Heart right ventricle (tissue), 16 donors: ENCODE results near the gene FAM98C. TPM values are rescaled to one million over a fixed set of nuclear protein-coding genes. Genes with fewer than 3 reads are reported as not detected.
"Not testable (repeated sequence)": the region's sequence is repeated elsewhere in the genome, so short reads cannot be mapped to it uniquely, and the experiment has no call there.

Experiments used
- ATAC-seq, 8 donors: fragments of 200-7000 bp; cut with Tn5 transposase; one replicate each; pipeline ENCODE4 v1.9.1; 2020; ENCODE audit warnings: mild to moderate bottlenecking in 8 of 8, moderate library complexity in 8 of 8, moderate number of reproducible peaks in 1 of 8
- DNase-seq, 2 donors: peaks; one replicate each; pipeline ENCODE4 v3.0.0-alpha.2; 2020
- H3K27ac ChIP-seq, 10 donors: fragments of 200-600 bp; sonication (generic) in 2 of 10; one replicate each; pipeline versions ENCODE4 v1.5.0 to v1.8.0; 2020 to 2022; ENCODE audit warnings: mild to moderate bottlenecking in 3 of 10
- H3K27me3 ChIP-seq, 7 donors: fragments of 200-600 bp; one replicate each; pipeline ENCODE4 v1.8.0; 2021 to 2022; ENCODE audit warnings: mild to moderate bottlenecking in 2 of 7
- H3K36me3 ChIP-seq, 9 donors: fragments of 200-600 bp; sonication (generic) in 1 of 9; one replicate each; pipeline versions ENCODE4 v1.5.0 to v1.8.0; 2020 to 2022; ENCODE audit warnings: mild to moderate bottlenecking in 2 of 9
- H3K4me1 ChIP-seq, 9 donors: fragments of 200-600 bp; sonication (generic) in 1 of 9; one replicate each; pipeline versions ENCODE4 v1.5.0 to v1.8.0; 2020 to 2022; ENCODE audit warnings: mild to moderate bottlenecking in 4 of 9
- H3K4me3 ChIP-seq, 10 donors: fragments of 200-600 bp; sonication (generic) in 2 of 10; one replicate each; pipeline versions ENCODE4 v1.5.0 to v1.8.0; 2020 to 2022; ENCODE audit warnings: mild to moderate bottlenecking in 7 of 10, moderate library complexity in 2 of 10
- H3K9me3 ChIP-seq, 11 donors: fragments of 200-600 bp in 10 of 11; sonication (generic) in 2 of 11; one replicate each; pipeline versions ENCODE4 v1.5.0 to v1.8.0; 2013 to 2022; ENCODE audit warnings: mild to moderate bottlenecking in 2 of 11, control low read depth in 1 of 11, moderate library complexity in 1 of 11
- WGBS, 2 donors: extraction: QIAGEN DNeasy Blood & Tissue Kit; methylation state at CpG; one replicate each; pipeline ENCODE4 v1.1.7; 2013; ENCODE audit warnings: inconsistent platforms in 1 of 2; 5-methylcytosine and 5-hydroxymethylcytosine counted together
- intact Hi-C, 10 donors: fragments of 100-400 bp; cut with DNase I; formaldehyde crosslinking; loops; one replicate each; pipeline versions ENCODE4 v1.11.1 to v1.14.2; 2022
- polyA plus RNA-seq, 2 donors: library from polyadenylated mRNA; stranded (reverse); fragments of 200-250 nt; gene quantifications; one replicate each; pipeline ENCODE4 v1.2.3, GENCODE V29; 2013
- total RNA-seq, 10 donors: library from RNA; stranded (reverse); fragmentation: NEBNext Ultra II Directional in 3 of 10; extraction: Animal tissue kit (Norgen Biotek cat#: 25700) in 3 of 10; gene quantifications; one replicate each; pipeline versions ENCODE4 v1.2.1 to v1.2.4, GENCODE V29; 2021 to 2023
- TF ChIP-seq, protein P1 (sequence below), 9 donors: fragments of 200-600 bp; sonication (generic) in 2 of 9; IDR thresholded peaks; one replicate each; pipeline versions ENCODE4 v1.5.0 to v1.8.0; 2021 to 2022; ENCODE audit warnings: antibody characterized with exemption in 9 of 9, mild to moderate bottlenecking in 5 of 9, moderate library complexity in 1 of 9
- donor health status: Arrhythmogenic right ventricular cardiomyopathy.
- donor health status: ischemic (EF 13 %, LVEDD 7.1; RV severe dilation, severe dysfunction).
- donor health status: healthy with polysubstance abuse.
- donor health status: DM: no; HTN: yes; CAD: no.
- donor health status: DM: no; HTN: no; CAD: no.
- donor health status: ischemic (EF 25% LVEDD 6.9; RV normal size, moderate dysfunction).
- donor health status: ischemic (EF 25% LVEDD 5.7; RV mildly dilated, moderate dysfunction).
- donor health status: healthy.
- donor health status: DM: yes; HTN: yes; CAD: no.
- donor health status: Ischemic cardiomyopathy.
- donor health status: ischemic (EF 35%, LVEDD 5.7; RV mildly dilated, moderate dysfunction).
- donor health status: nonischemic (EF 11% LVEDD 7.7; RV severe dilation, severe dysfunction).
- donor health status: DM: yes; HTN: yes; CAD: no.
- donor health status: PGD.
- donor health status: ischemic (EF 29% LVEDD 5.4; RV normal size, mild dysfunction).
- donor health status: nonischemic (EF 23%, LVEDD 6.1; RV moderate dilation, normal function).

Gene FAM98C
- total and polyA plus RNA-seq, 12 donors = 9.8 to 16.1 (median 12.3) TPM

DNA sequence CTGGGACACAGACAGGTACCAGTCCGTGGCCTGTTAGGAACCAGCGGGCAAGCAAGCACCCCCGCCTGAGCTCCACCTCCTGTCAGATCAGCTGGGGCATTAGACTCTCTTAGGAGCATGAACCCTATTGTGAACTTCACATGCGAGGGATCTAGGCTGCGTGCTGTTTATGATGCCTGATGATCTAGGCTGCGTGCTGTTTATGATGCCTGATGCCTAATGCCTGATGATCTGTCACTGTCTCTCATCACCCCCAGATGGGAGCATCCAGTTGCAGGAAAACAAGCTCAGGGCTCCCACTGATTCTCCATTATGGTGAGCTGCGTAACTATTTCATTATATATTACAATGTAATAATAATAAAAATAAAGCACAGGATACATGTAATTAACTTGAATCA, 19.5 kb downstream of the FAM98C start:
- ATAC-seq (no peak), DNase-seq (no peak)
- intact Hi-C loops = no loop called here
- Histone ChIP-seq H3K27me3 (peaks cover 0 to 58% (median 28%) of the 10 kb centered on the region in 7 donors), H3K9me3 (no peaks in the 10 kb centered on the region), H3K36me3 (peaks cover 0 to 15% (median 0%) of the 10 kb centered on the region in 9 donors), H3K4me3 (no peak overlapping the region), H3K4me1 (peaks cover 0 to 23% (median 11%) of the 10 kb centered on the region in 9 donors), H3K27ac (no peak overlapping the region)
- TF ChIP-seq, protein P1, sequence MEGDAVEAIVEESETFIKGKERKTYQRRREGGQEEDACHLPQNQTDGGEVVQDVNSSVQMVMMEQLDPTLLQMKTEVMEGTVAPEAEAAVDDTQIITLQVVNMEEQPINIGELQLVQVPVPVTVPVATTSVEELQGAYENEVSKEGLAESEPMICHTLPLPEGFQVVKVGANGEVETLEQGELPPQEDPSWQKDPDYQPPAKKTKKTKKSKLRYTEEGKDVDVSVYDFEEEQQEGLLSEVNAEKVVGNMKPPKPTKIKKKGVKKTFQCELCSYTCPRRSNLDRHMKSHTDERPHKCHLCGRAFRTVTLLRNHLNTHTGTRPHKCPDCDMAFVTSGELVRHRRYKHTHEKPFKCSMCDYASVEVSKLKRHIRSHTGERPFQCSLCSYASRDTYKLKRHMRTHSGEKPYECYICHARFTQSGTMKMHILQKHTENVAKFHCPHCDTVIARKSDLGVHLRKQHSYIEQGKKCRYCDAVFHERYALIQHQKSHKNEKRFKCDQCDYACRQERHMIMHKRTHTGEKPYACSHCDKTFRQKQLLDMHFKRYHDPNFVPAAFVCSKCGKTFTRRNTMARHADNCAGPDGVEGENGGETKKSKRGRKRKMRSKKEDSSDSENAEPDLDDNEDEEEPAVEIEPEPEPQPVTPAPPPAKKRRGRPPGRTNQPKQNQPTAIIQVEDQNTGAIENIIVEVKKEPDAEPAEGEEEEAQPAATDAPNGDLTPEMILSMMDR (IDR thresholded peaks at IDR 0.05) = no peak
- 84 to 93% methylated on average over 7 of the region's 7 CpGs for WGBS, 2 donors

- intact Hi-C loops = no loop called here
- Histone ChIP-seq H3K9me3 (no peaks in the 10 kb centered on the region), H3K36me3 (peaks cover 0 to 15% (median 0%) of the 10 kb centered on the region in 9 donors), H3K27me3 (peaks cover 0 to 41% (median 23%) of the 10 kb centered on the region in 7 donors), H3K4me3 (no peak overlapping the region), H3K4me1 (peaks cover 0 to 12% (median 0%) of the 10 kb centered on the region in 9 donors), H3K27ac (no peak overlapping the region)
- no peak for ATAC-seq
- 88 to 94% methylated on average over 5 of the region's 5 CpGs for WGBS, 2 donors
- no peak for DNase-seq
- TF ChIP-seq, protein P1 (IDR thresholded peaks at IDR 0.05) = no peak
These were observed 21.4 kb downstream of the FAM98C start for GRCh38 chr19:38424272-38424671.

DNA sequence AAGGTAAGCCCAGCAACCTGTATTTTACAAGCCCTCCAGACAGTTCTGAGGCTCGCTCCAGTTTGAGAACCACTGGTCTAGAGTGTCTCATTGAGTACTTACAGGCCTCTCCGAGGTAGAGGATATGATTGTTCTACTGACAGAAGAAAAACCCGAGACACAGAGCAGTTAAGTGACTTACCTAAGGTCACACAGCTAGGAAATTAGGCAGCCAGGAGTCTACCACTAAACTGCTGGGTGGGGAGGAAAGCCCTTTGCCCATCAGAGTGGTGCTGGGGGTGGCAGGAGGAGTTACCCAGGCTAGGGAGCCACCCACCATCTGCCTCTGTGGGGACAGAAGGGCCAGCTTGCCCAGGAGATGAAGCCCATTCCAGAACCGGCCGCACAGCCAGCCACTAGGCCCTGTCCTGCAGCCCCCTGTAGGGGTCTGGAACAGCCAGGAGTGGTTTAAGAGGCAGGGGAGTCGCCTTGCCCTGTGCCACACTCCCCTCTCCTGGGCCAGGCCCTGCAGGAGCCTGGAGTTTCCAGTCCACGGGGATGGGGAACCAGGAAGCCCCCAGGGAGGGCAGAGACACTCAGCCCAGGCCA, 22.4 kb downstream of the FAM98C start:
- peaks cover 0 to 15% (median 0%) of the 10 kb centered on the region in 9 donors for H3K36me3 ChIP-seq
- intact Hi-C loops = no loop called here
- H3K9me3 ChIP-seq = no peaks in the 10 kb centered on the region
- no peak for DNase-seq
- H3K4me1 ChIP-seq = peaks cover 0 to 12% (median 0%) of the 10 kb centered on the region in 9 donors
- TF ChIP-seq, protein P1 (IDR thresholded peaks at IDR 0.05) = no peak
- WGBS, 2 donors = 64 to 72% methylated on average over 7 of the region's 7 CpGs
- peak in 2 of 8 donors; percentile 17 to 30 for ATAC-seq
- H3K27me3 ChIP-seq = peaks cover 0 to 33% (median 23%) of the 10 kb centered on the region in 7 donors
- H3K27ac ChIP-seq = peak overlapping the region in 2 of 10 donors; percentile 60 to 92
- H3K4me3 ChIP-seq = peak overlapping the region in 8 of 10 donors; percentile 2 to 59 (median 28)

DNA sequence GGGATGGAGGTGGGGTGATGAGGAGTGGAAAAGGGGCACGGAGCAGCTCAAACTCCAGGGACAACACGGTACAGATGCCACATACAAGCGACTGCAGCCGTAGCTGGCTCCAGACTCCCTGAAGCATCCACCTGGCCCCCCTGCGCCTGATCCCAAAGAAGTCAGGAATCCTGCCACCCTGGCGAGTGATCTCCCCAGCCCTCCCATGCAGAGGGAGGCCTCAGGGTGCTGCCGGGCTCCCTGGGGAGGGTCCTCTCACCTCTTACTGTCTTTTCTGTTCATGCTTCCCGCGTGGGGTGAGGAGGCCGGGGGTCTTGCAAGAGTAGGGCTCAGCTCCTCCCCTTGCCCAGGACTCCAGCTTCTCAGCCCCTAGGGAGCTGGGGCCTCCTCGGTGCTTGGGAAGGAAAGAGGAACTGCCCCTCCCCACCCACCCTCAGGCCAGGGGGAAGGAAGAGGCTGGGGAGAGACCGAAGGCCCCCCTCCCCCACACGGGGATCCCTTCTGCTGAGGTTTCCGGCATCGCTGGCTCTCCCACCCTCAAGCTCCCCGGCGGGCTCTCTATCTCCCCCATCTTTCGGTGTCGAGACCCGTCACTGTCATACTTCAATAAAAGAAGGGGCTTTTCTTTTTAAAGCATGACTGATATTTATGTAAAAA, 23.0 kb downstream of the FAM98C start, which contains the start of gene RASGRP4:
Gene RASGRP4, minus strand, starts transcription at position 410 of the 657 bp plus-strand sequence. Its CDS starts 128 bp downstream, at position 282.
- Histone ChIP-seq H3K4me3 (peak within 1 kb of the TSS in 8 of 10 donors; percentile 2 to 59 (median 28)), H3K27ac (peak within 1 kb of the TSS in 2 of 10 donors; percentile 60 to 92), H3K27me3 (peaks cover 0 to 38% (median 23%) of the 10 kb centered on the region in 7 donors), H3K4me1 (peaks cover 0 to 12% (median 0%) of the 10 kb centered on the region in 9 donors), H3K9me3 (no peaks in the 10 kb centered on the region), H3K36me3 (peaks cover 0 to 11% (median 0%) of the 10 kb centered on the region in 9 donors)
- intact Hi-C loops = no loop called here
- 14 to 16% methylated on average over 20 of the region's 20 CpGs for WGBS, 2 donors
- peak; percentile 47 to 78 (median 64) for ATAC-seq
- DNase-seq = peak; percentile 16 to 43
- TF ChIP-seq, protein P1 (IDR thresholded peaks at IDR 0.05) = no peak

DNA sequence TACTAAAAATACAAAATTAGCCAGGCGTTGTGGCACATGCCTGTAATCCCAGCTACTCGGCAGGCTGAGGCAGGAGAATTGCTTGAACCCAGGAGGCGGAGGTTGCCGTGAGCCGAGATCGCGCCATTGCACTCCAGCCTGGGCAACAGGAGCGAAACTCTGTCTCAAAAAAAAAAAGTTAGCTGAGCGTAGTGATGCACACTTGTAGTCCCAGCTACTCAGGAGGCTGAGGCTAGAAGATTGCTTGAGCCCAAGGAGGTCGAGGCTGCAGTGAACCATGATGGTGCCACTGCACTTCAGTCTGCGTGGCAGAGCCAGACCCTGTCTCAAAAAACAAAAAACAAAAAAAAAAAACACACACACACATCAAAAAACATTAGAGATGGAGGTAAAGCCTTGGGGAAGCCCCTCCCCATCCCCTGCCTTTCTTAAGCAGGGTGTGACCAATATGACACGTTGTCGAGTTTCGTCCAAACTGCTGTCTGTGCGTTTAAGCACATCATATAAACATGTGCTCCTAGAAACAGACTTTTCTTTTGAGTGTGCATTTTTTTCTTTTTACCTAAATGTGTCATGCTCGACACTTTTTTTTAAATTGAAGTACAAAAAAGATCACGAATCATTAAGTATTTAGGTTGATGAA, 24.3 kb downstream of the FAM98C start:
- H3K4me3 ChIP-seq, intact Hi-C loops, ATAC-seq, H3K27ac ChIP-seq, H3K9me3 ChIP-seq, H3K36me3 ChIP-seq, DNase-seq: not testable (repeated sequence)
- H3K4me1 ChIP-seq = peaks cover 0 to 12% (median 0%) of the 10 kb centered on the region in 9 donors
- H3K27me3 ChIP-seq = peaks cover 0 to 44% (median 19%) of the 10 kb centered on the region in 7 donors
- 65 to 74% methylated on average over 13 to 17 of the region's 17 CpGs for WGBS, 2 donors
